Umbilical cord (tissue), 2 donors: ENCODE data around the gene RPL6. TPM values are rescaled to one million over a fixed set of nuclear protein-coding genes. Genes with fewer than 3 reads are reported as not detected.
"Not testable (repeated sequence)": the region's sequence is repeated elsewhere in the genome, so short reads cannot be mapped to it uniquely, and the experiment has no call there.

ENCODE experiments used
- DNase-seq: peaks from one replicate; pipeline ENCODE4 v3.0.0-alpha.2; 2015; ENCODE audit warnings: low spot score
- total RNA-seq: library from RNA; depleted of rRNA; stranded (reverse); fragments of >200 nt; gene quantifications from one replicate; pipeline ENCODE4 v1.2.3, GENCODE V29; 2014; ENCODE audit warnings: low replicate concordance; ENCODE audit not compliant: insufficient read depth

RPL6 gene
- 716 TPM for total RNA-seq

DNA sequence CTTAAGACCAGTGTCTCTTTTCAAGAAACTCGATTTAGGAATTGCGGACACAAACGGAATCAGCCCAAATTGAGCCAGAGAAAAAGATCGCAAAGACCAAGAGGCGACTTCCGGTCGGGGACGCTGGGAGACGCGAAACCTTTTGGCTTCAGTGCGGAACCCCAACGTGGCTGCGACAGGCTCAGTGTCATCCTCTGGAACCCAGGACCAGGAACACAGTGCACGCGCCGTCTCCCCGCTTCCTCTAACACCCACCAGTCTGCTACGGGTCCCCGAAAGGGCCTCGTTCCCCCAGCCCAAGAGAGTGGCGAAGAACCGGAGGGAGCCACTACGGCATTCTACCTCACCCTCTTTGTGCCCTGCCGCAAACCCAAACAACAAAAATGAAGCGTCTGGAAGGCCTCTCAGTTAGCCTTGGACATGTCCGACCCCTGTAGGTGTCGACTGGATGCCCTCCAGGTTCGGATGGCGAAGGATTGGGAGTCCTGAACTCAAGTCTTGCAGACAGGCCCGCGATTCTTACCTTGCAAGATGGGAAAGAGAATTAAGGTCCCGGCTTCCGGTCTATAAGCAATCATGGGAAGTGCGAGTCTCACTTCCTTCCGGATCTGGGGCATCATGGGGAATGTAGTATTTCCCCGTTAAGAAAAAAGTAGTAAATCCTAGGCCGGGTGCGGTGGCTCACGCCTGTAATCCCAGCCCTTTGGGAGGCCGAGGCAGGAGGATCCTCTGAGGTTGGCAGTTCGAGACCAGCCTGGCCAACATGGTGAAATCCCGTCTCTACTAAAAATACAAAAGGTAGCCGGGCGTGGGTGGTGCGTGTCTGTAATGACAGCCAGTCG is at the start of gene RPL6:
Gene RPL6, minus strand, starts transcription at position 542 of the 842 bp plus-strand sequence. CDS start 949 bp downstream, outside the sequence.
- DNase-seq = peak; percentile 97

DNA sequence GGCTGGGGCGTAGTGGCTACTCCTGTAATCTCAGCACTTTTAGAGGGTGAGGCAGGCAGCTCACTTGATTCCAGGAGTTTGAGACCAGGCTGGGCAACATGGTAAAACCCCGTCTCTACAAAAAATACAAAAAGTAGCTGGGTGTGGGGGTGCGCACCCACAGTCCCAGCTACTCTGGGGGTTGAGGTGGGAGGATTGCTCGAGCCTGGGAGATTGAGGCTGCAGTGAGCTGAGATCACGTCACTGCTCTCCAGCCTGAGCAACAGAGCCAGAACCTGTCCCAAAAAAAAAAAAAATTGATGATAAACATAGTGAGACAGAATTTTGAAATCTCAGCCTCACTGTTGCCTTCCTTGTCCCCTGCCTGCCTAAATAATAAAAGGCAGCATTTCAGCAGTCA is 49.3 kb upstream of the RPL6 start:
- no peak for DNase-seq

DNA sequence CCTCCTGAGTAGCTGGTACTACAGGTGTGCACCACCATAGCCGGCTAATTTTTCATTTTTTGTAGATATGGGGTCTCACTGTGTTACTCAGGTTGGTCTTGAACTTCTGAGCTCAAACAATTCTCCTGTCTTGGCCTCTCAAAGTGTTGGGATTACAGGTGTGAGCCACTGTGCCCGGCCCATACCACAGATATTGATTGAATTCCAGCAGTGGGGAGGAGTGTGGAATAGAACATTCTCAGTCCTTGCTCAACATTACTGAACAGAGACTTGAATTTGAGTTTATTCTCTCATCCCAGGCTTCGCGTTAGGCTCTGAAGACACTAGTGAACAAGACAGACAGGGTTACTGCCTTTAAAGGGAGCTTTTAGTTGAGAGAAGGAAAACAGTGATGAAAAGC is 48.9 kb upstream of the RPL6 start:
- DNase-seq = no peak

GRCh38 chr12:112457142-112457541 is 47.7 kb upstream of the RPL6 start:
- not testable (repeated sequence) for DNase-seq

GRCh38 chr12:112456029-112456428 is 46.6 kb upstream of the RPL6 start:
- DNase-seq = no peak

- DNase-seq = no peak
Observed at GRCh38 chr12:112450725-112451124, 41.3 kb upstream of the RPL6 start.

- peak; percentile 38 for DNase-seq
Observed at GRCh38 chr12:112448165-112448564, 38.8 kb upstream of the RPL6 start.

DNA sequence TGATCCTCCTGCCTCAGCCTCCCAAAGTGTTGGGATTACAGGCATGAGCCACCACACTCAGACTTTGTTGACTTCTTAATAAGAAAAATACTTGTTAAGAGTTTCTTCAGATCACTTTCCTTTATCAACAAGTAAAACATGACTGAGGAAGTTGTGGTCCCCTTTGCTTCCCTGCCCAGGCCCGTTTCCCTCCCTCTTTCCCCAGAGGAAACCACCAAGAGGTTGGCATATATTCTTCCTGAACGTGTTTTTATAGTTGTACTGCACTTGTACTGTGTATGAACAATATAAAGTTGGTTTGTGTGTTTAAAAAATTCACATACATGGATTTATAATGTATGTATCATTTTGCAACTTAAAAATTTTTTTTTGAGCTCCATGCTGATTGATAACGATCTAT is 37.7 kb upstream of the RPL6 start:
- DNase-seq = no peak

DNA sequence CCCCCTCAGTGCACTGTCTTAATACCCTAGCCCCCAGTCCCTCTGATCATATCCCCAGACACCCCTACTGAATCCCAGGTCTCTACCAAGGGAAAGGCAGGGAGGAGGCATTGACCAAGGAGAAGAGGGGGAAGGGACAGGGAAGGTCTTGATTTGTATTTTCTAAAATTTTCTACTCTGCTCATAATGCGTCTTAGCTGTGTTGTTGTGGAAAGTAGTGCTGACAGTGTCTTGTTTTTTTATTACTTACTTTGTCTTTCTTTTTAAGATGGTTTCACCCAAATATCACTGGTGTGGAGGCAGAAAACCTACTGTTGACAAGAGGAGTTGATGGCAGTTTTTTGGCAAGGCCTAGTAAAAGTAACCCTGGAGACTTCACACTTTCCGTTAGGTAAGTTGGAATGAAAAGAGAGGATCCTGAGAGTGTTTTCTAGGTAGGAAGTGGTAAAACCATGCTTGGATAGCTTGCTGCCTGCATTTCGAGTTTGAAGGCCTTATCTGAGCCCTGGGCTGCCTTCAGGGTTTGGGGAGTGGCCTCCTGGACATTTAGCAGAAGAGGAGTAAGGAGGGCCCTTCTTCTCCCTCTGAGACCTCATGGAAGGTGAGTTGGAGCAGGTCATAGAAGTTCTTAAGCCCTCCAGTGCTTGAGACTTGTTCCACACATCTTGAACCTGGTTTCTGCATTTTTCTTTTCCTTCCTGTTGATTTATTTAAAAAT is 36.8 kb upstream of the RPL6 start:
- no peak for DNase-seq

DNA sequence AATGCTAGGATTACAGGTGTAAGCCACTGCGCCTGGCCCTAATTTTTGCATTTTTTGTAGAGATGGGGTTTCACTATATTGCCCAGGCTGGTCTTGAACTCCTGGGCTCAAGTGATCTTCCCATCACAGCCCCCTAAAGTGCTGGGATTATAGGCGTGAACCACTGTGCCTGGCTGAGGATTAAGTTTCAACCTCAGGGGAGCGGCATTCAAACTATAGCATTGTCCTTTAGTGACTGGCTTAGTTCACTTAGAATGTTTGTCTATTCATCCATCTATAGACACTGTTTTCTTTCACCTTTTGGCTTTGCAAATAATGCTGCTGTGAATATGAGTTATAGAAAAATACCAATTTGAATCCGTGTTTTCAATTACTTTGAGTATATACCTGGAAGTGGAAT is 34.5 kb upstream of the RPL6 start:
- no peak for DNase-seq

- peak; percentile 32 for DNase-seq
Observed at GRCh38 chr12:112440653-112441052, 31.2 kb upstream of the RPL6 start.

GRCh38 chr12:112439769-112440168 is 30.4 kb upstream of the RPL6 start:
- no peak for DNase-seq

- DNase-seq = not testable (repeated sequence)
Observed at GRCh38 chr12:112438645-112439044, 29.2 kb upstream of the RPL6 start.

GRCh38 chr12:112433551-112433950 is 24.1 kb upstream of the RPL6 start:
- no peak for DNase-seq

GRCh38 chr12:112431965-112432364 is 22.6 kb upstream of the RPL6 start:
- DNase-seq = no peak

DNA sequence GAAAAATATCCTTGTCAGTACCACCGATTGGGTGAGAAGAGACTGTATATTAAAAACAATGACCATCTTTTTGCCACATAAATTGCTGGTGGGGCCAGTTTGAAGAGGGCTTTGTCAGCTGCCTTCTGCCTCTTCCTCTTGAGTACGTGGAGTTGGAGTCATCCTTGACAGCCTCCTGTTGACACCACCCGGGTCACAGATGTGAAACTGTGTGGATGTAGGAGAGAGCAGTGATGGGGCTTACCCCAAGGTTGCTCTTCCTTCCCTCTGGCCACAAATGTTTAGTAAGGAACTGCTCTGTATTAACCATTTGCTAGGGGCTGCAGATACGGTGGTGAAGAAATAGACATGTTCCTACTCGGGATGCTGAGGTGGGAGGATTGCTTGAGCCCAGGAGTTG is 21.5 kb upstream of the RPL6 start:
- no peak for DNase-seq

GRCh38 chr12:112427760-112428159 is 18.4 kb upstream of the RPL6 start:
- DNase-seq = no peak

DNA sequence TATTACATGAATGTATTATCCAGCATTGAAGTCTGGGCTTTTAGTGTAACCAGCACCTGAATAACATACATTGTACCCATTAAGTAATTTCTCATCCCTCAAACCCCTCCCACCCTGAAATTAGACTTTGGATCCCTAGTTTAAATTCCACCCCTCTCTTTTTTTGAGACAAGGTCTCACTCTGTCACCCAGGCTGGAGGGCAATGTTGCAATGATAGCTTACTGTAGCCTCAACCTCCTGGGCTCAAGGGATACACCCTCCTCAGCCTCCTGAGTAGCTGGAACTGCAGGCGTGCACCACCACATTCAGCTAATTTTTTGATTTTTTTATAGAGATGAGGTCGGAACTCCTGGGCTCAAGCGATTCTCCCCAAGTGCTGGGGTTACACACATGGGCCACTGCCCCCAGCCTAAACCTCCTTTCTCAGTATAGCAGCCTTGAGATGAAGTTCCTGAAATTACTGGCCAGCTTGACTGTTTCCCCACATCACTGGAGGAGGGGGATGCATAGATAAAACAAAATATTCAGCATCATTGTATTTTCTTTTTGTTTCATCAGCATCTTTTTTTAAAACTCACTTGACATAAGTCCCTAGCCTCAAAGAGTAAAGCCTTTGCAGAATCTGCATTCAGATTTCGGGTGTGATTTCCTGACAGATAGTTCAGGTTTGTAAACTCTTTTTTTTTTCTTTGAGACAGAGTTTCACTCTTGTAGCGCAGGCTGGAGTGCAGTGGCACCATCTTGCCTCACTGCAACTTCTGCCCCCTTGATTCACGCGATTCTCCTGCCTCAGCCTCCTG is 16.4 kb upstream of the RPL6 start:
- no peak for DNase-seq

DNA sequence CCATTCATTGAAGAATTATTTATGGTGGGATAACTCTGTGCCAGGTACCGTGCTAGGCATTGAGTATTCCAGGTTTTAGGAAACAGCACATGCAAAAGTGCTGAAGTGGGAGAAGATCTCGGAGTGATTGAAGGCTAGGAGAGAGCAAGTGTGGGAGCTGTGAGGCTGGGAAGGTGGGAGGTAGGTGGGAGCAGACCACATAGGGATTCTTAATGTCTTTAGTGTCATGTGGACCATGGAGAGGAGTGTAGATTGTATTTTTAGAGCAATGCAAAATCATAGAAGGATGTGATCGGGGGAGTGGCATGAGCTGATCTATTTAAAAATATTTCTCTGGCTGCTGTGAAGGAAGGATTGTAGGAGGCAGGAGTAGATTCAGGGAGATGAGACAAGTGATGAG is 14.7 kb upstream of the RPL6 start:
- no peak for DNase-seq

DNA sequence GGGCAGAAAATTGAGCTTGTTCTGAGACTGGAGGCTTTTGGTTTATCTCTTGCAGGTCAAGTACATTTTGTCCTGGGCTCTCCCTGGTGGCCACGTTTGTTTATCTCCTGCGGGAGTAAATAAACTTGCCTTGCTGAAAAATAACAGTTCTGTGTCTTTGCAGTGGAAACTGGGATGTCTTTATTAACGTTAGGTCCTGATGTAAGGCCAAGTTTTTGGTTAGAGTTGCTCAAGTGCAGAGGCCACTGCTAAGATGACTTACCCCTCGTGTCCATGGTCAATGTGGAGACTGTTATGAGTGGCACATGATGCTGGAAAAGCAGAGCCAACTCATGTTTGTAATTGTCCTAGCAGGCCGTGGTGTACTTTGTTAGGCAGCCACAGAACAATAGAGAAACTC is 13.1 kb upstream of the RPL6 start:
- no peak for DNase-seq

DNA sequence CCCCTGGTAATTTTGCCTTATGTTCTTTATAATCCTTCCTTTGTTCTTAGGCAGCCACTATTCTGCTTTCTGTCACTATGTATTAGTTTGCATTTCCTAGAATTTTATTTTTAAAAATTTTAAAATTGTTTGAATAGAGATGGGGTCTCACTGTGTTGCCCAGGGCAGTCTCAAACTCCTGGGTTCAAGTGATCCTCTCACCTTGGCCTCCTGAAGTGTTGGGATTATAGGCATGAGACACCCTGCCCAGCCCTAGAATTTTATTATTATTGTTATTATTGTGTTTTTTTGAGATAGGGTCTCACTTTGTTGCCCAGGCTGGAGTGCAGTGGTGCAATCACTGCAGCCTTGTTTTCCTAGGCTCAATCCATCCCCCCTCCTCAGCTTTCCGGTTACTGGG is 12.0 kb upstream of the RPL6 start:
- DNase-seq = no peak

DNA sequence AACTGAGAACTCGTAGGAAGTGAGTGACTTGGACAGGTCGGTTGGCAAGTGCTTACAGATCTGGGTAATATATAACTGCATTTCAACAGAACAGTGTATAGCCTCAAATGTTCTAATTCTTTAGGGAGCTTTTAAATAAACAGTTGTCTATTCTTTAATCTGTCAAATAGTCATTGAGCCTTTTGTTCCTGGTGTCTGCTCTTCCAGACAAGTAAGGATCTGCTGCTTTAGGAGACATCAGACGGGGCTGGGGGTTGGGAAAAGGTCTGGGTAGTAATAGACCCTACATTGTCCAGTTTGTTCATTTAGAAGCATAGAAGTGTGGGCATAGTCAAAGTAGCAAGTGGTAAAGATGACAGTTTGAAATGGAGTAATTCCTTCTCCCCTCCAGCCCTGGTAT is 11.3 kb upstream of the RPL6 start:
- DNase-seq = no peak
